ENCODE measurements around the gene COX18.

COX18 gene, protein sequence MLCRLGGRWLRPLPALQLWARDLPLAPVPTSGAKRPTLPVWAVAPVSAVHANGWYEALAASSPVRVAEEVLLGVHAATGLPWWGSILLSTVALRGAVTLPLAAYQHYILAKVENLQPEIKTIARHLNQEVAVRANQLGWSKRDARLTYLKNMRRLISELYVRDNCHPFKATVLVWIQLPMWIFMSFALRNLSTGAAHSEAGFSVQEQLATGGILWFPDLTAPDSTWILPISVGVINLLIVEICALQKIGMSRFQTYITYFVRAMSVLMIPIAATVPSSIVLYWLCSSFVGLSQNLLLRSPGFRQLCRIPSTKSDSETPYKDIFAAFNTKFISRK

GRCh38 chr4:73069338-73070073 is at the start of gene COX18:
TSS of gene COX18 (minus strand) at chr4:73069716. CDS start at chr4:73069649, 67 bp downstream.
- DNase-seq = peak; percentile 95

- DNase-seq = no peak
Measured at GRCh38 chr4:73109493-73109892, 40.0 kb upstream of the COX18 start.

DNA sequence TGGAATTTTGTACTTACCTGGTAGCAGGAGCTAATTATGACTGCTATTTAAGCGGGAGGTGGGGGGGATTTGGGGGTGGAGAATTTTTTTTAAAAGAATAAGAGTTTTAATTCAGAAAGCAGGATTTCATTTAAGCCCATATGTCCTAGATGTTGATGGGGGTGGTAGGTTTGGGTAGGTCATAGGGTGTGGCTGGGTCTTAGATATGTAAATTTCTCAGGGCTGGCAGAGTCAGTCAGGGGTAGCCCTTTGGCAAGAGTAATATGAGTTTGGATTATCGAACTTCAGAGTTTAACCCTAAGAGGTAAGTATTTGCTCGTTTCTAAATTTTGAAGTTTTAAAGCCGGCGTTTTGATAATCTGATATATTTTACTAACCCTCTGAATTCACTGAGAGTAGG is 35.2 kb upstream of the COX18 start:
- no peak for DNase-seq

GRCh38 chr4:73103799-73104503 is 34.4 kb upstream of the COX18 start:
- DNase-seq = no peak

GRCh38 chr4:73099143-73099542 is 29.6 kb upstream of the COX18 start:
- no peak for DNase-seq

GRCh38 chr4:73098713-73099112 is 29.2 kb upstream of the COX18 start:
- no peak for DNase-seq

DNA sequence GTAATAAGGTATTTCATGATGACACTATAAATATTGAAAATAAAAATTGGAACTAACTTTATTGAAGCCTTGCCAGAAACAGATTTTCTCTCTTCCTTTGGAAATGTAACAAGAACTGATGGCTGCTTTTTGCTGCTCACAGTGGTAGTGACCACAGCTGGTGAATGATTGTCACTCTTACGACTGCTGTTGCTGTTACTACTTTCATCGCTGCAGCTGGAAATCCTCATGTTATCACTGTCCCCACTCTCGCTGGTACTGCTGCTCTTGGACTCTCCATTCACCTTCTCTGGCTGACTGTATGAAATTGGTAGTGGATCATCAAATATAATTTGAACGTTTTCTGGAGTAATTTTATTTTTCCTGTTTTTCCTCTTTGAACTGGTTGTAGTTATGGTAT is 28.5 kb upstream of the COX18 start:
- no peak for DNase-seq

DNA sequence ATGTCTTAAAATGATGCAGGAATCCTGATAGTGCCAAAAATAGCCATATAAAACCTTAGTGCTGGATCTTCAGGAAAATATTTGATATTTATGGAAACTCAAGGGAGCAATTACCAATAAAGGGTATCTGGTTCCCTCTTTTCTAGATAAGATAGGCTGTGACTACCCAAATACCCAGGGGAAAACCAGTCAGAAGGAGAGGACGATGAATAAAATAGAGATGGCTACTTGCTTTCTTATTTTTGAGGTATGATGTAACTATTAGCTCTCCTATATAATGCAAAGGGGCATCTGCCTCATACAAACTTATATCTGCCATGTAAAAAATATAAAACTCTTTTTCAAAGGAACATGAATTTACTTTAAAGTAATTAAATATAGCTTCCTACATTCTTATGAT is 23.4 kb upstream of the COX18 start:
- DNase-seq = no peak

- no peak for DNase-seq
Measured at GRCh38 chr4:73090738-73091137, 21.2 kb upstream of the COX18 start.

DNA sequence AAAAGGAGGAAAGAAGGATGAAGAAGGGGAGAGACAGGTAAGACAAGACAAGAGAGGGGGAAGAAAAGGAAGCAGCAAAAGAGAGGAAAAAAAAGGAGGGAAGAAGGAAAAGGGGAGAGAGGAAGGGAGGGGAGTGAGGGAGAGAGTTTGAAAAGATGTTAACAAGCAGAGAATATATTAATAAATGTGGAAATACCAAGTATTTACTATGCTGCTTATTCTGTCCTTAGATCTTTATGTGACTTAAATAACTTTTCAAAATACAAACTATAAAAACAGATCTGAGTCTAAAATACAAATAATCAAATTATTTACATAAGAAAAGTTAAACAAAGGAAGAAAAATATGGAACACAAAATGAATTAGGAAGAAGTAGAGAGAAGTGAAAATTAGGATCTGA is 18.4 kb upstream of the COX18 start:
- no peak for DNase-seq

GRCh38 chr4:73086095-73086868 is 16.8 kb upstream of the COX18 start:
- no peak for DNase-seq

- no peak for DNase-seq
Measured at GRCh38 chr4:73080789-73081188, 11.3 kb upstream of the COX18 start.

- DNase-seq = no peak
Measured at GRCh38 chr4:73075832-73076231, 6.3 kb upstream of the COX18 start.

DNA sequence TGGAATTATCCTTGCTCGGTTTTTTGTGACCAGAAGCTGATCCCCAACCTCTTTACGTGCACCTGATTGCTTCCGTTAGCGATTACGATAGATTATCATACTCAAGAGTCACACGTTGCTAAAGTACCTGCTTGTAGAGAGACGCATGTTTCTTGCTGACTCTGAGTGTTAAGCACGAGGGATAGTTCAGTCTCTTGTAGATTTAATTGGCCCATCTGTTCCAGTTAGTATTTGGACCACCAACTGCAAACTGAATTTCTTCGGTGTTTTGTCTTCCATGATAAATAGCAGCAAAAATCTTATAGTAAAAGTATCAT is 516 bp upstream of the COX18 start:
- peak; percentile 65 for DNase-seq

DNA sequence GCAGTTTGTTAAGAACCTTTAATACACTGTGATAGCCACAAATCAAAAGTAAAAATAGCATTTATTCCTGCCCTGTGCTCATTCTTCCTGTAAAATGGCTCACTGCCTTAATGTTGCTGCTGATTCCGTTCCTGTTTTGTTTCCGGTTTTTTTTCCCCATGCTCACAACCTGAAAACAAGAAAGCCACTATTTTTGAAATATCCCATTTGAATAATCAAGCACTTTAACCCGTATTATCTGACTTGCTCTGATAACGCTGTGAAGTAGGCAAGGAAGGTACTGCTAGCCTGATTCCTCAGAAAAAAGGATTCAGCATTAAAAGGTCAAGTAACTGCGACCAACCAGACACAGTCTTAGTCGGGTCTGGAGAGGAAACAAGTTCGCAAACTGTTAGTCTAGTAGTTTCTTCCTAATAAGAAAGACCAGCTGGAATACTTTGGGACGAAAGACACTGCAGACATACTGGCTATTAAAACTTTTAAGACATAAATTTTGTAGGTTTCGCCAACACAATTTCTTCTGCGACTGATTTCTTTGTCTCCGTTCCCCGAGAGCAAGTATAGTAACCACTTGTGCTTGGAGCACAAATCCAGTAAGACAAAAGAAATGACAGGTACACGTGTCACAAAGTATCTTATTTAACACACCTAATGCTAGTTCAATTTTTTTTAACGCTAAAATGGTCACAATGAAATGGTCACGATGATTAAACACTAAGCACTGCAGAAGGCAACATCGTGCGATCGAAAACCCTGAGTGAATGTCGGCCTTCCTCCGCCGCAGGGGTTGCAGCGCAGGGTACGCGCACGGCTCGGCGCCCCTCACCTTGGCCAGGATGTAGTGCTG is 802 bp downstream of the COX18 start:
- peak; percentile 13 for DNase-seq

DNA sequence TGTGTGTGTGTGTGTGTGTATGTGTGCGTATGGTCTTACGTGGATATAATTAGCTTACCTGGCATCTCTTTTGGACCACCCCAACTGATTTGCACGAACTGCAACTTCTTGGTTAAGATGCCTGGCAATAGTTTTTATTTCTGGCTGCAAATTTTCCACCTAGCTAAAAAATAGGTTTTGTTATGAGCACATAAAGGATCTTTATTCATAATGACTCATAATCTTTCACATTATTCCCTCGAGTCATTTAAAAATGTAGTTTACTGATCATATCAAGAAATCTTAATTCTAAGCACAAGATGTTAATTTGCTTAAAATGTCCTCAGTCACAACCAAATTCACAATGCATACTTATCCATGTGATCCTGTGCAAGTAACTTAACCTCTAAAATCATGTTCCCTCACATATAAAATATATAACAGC is 1.5 kb downstream of the COX18 start:
- DNase-seq = no peak

DNA sequence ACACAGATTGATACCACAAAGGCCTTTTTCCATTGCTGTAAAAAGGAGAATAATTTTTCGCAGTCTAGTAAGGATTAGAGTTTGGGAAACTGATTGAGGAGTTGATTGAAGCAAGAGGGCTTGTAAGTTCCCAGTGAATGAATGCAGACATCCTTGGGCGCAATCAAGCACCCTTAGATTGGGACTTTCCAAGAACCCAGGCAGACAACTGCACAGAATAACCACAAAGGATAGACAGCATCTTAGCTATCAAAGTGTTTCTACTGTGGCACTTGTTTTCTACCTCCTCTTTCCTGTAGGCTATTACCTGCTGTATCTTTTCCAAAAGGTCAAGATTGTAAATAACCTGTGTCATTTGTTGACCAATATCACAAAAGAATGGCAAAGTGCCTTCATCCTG is 2.6 kb downstream of the COX18 start:
- no peak for DNase-seq

GRCh38 chr4:73066445-73066844 is 3.1 kb downstream of the COX18 start:
- no peak for DNase-seq

GRCh38 chr4:73064536-73064935 is 5.0 kb downstream of the COX18 start:
- no peak for DNase-seq

DNA sequence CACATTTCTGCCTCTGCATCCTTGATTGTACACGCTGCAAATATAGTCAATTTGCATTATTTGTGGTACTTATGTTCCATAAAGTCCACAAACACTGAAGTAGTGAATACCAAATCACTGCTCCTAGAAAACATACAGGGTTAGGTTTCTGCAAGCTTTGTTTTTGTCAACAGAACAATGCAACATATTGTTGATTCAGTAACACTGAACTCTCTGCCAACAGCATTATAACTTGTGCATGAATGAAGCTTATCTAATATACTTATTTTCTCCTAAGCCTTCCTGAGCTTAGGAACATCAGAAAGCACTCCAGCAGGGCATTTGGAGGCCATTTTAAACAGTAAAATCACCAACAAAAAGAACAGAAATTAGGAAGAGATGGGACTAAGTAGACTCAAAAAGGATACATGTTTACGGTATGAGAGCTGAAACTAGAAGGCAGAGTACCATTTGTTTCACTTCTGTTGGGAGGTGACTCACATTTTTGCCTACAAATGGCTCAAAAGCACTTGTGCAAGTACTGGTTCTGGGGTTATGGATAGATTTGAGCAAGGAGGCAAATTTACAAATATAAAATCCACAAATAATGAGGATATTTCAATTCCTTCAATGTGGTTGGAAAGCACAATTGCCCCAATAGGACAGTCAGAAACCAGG is 14.1 kb downstream of the COX18 start:
- DNase-seq = no peak

- no peak for DNase-seq
Measured at GRCh38 chr4:73053974-73054480, 15.5 kb downstream of the COX18 start.

DNA sequence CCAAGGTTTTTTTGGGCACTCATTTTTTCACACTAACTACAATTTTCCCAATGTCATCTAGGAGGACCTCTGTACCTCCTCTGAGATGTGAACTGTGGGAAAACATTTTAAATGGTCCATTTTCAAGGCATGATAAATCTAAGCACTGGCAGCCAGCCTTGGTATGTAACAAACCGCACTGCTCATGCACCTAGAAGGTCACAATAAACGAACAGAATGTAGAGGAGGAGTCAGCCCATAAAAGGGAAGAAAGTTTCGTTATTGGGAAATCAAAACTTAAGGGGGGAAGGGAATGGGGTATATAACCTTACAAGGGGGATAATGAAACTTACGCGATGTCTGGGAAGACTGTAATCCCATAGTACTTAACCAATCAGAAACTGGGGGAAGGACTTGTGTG is 16.4 kb downstream of the COX18 start:
- no peak for DNase-seq
